ENCODE data around the gene HEATR1. TPM values are rescaled to one million over a fixed set of nuclear protein-coding genes. Genes with fewer than 3 reads are reported as not detected.
A peak's percentile ranks its signal among the peaks of the same experiment; 100 is the strongest.
"Not testable (repeated sequence)": the region's sequence is repeated elsewhere in the genome, so short reads cannot be mapped to it uniquely, and the experiment has no call there.

HEATR1 gene
- total RNA-seq, 1 donor from 2014 or later = 11.3 TPM

GRCh38 chr1:236604905-236605806 lies 840 bp upstream of the HEATR1 start:
- ATAC-seq = no peak
- intact Hi-C loops (cut with micrococcal nuclease) = no loop called here
- peak; percentile 36 for DNase-seq

- intact Hi-C loops (cut with micrococcal nuclease) = no loop called here
- no peak for ATAC-seq
- DNase-seq = no peak
Measured at GRCh38 chr1:236602171-236602570, 2.1 kb downstream of the HEATR1 start.

GRCh38 chr1:236590553-236591150 lies 13.7 kb downstream of the HEATR1 start:
- intact Hi-C loops (cut with micrococcal nuclease) = no loop called here
- no peak for DNase-seq
- no peak for ATAC-seq

- DNase-seq (no peak), ATAC-seq (no peak)
- intact Hi-C loops (cut with micrococcal nuclease) = no loop called here
Measured at GRCh38 chr1:236589531-236589930, 14.8 kb downstream of the HEATR1 start.

GRCh38 chr1:236581528-236581927 lies 22.8 kb downstream of the HEATR1 start:
- peak; percentile 73 for ATAC-seq
- intact Hi-C loops (cut with micrococcal nuclease) = no loop called here
- no peak for DNase-seq

GRCh38 chr1:236580404-236580803 lies 23.9 kb downstream of the HEATR1 start:
- DNase-seq; ATAC-seq; intact Hi-C loops (cut with micrococcal nuclease): not testable (repeated sequence)

GRCh38 chr1:236578661-236579060 lies 25.7 kb downstream of the HEATR1 start:
- intact Hi-C loops (cut with micrococcal nuclease) = no loop called here
- ATAC-seq (no peak), DNase-seq (no peak)

GRCh38 chr1:236577041-236577440 lies 27.3 kb downstream of the HEATR1 start:
- DNase-seq; ATAC-seq; intact Hi-C loops (cut with micrococcal nuclease): not testable (repeated sequence)

GRCh38 chr1:236576004-236576403 lies 28.3 kb downstream of the HEATR1 start:
- ATAC-seq (no peak), DNase-seq (no peak)
- intact Hi-C loops (cut with micrococcal nuclease) = no loop called here

- ATAC-seq (no peak), DNase-seq (no peak)
- intact Hi-C loops (cut with micrococcal nuclease) = no loop called here
Measured at GRCh38 chr1:236575523-236575922, 28.8 kb downstream of the HEATR1 start.

- ATAC-seq (no peak), DNase-seq (no peak)
- intact Hi-C loops (cut with micrococcal nuclease) = no loop called here
Measured at GRCh38 chr1:236568285-236568894, 35.9 kb downstream of the HEATR1 start.

- intact Hi-C loops (cut with micrococcal nuclease) = no loop called here
- ATAC-seq (no peak), DNase-seq (no peak)
Measured at GRCh38 chr1:236565530-236565929, 38.8 kb downstream of the HEATR1 start.

- no peak for ATAC-seq
- intact Hi-C loops (cut with micrococcal nuclease) = no loop called here
- no peak for DNase-seq
Measured at GRCh38 chr1:236561976-236562375, 42.3 kb downstream of the HEATR1 start.

- intact Hi-C loops (cut with micrococcal nuclease) = no loop called here
- DNase-seq = no peak
- no peak for ATAC-seq
Measured at GRCh38 chr1:236560213-236560771, 44.0 kb downstream of the HEATR1 start.

- intact Hi-C loops (cut with micrococcal nuclease) = no loop called here
- ATAC-seq = no peak
- no peak for DNase-seq
Measured at GRCh38 chr1:236558846-236559245, 45.5 kb downstream of the HEATR1 start.

GRCh38 chr1:236558081-236558480 lies 46.2 kb downstream of the HEATR1 start:
- DNase-seq = no peak
- intact Hi-C loops (cut with micrococcal nuclease) = no loop called here
- no peak for ATAC-seq

- intact Hi-C loops (cut with micrococcal nuclease) = no loop called here
- ATAC-seq = no peak
- no peak for DNase-seq
Measured at GRCh38 chr1:236556606-236557005, 47.7 kb downstream of the HEATR1 start.

GRCh38 chr1:236553370-236553769 lies 50.9 kb downstream of the HEATR1 start:
- ATAC-seq (no peak), DNase-seq (no peak)
- intact Hi-C loops (cut with micrococcal nuclease) = no loop called here

GRCh38 chr1:236552901-236553300 lies 51.4 kb downstream of the HEATR1 start:
- no peak for ATAC-seq
- intact Hi-C loops (cut with micrococcal nuclease) = no loop called here
- DNase-seq = no peak

- DNase-seq (no peak), ATAC-seq (no peak)
- intact Hi-C loops (cut with micrococcal nuclease) = no loop called here
Measured at GRCh38 chr1:236552096-236552495, 52.2 kb downstream of the HEATR1 start.

All from left ventricle myocardium superior (tissue), 1 donor.